LNCAP (cell line): ENCODE results near the gene DBR1.

ENCODE experiments used
- TF ChIP-seq, protein P1 (sequence below): fragments of 450-650 bp; IDR thresholded peaks from 2 replicates; pipeline ENCODE4 v1.5.1; 2017; ENCODE audit warnings: mild to moderate bottlenecking

Gene DBR1

GRCh38 chr3:138157743-138158142 lies 17.0 kb downstream of the DBR1 start:
- TF ChIP-seq, protein P1, sequence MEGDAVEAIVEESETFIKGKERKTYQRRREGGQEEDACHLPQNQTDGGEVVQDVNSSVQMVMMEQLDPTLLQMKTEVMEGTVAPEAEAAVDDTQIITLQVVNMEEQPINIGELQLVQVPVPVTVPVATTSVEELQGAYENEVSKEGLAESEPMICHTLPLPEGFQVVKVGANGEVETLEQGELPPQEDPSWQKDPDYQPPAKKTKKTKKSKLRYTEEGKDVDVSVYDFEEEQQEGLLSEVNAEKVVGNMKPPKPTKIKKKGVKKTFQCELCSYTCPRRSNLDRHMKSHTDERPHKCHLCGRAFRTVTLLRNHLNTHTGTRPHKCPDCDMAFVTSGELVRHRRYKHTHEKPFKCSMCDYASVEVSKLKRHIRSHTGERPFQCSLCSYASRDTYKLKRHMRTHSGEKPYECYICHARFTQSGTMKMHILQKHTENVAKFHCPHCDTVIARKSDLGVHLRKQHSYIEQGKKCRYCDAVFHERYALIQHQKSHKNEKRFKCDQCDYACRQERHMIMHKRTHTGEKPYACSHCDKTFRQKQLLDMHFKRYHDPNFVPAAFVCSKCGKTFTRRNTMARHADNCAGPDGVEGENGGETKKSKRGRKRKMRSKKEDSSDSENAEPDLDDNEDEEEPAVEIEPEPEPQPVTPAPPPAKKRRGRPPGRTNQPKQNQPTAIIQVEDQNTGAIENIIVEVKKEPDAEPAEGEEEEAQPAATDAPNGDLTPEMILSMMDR, result no peak

DNA sequence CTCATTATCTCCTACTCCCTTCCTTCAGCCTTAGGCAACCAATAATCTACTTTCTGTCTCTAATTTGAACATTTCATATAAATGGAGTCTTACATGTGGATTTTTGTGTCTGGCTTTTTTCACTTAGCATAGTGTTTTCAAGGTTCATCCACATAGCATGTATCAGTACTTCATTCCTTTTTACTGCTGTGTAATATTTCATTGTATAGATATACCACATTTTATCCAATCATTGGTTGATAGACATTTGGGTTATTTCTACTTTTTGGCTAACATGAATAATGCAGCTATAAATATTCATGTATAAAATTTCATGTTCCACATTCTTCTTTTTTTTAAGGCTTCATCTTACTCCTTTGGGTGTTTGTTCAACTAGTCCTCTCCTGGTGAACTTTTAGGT lies 20.2 kb downstream of the DBR1 start:
- TF ChIP-seq, protein P1, result no peak

DNA sequence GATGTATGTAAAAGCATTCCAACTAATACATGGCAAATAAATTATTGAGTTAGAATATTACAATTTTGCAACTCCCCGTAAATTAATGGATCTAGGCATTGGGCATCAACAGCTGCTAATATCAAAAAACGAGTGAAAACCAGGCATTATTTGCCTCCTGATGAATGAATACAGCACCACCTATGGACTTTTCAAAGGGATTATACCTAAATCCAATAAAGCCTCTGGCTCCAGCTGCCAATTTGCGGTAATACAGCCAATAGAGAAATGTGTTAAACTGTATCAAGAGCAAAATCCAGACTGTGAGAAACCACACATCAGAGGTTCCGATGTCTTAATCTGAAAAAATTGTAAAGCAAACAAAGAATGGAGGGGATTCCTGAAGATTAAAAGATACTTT lies 26.2 kb downstream of the DBR1 start:
- TF ChIP-seq, protein P1, result no peak

DNA sequence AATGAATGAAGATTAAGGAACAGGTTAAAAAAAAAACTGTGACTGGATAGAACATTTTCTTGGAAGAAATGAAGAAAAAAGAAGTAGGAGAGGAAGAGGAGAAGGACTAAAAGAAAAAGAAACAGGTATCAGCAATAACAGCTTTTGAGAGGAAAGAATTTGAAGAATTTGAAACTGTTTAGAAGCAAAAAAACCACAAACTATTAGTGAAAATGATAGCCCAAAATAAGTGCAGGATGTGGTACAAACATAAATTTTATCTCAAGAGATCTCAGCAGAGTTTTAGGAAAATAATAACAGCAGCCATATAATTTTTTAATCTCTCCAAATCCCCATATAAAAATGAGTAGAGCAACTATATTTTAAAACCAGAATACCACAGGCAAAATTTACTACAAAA lies 33.8 kb downstream of the DBR1 start:
- TF ChIP-seq, protein P1, result no peak

GRCh38 chr3:138139691-138140090 lies 35.0 kb downstream of the DBR1 start:
- TF ChIP-seq, protein P1, result no peak

GRCh38 chr3:138137861-138138260 lies 36.9 kb downstream of the DBR1 start:
- TF ChIP-seq, protein P1, result no peak

DNA sequence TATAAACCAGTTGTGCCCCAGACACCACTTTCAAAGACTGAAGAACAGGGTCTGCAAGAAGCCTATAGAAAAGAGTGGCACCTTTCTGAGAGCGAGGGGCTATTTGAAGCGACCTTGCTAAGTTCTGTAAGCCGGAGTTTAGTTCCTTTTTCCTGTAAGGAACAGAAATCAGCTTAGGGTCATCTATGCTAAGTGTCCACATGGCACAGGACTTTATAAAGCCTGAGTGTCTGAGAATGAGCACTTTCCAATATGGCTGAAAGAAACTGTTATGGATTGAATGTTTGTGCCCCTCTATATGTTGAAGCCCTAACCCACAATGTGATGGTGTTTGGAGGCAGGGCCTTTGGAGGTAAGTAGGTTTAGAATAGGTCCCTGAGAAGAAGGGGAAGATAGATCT lies 38.5 kb downstream of the DBR1 start:
- TF ChIP-seq, protein P1, result no peak

DNA sequence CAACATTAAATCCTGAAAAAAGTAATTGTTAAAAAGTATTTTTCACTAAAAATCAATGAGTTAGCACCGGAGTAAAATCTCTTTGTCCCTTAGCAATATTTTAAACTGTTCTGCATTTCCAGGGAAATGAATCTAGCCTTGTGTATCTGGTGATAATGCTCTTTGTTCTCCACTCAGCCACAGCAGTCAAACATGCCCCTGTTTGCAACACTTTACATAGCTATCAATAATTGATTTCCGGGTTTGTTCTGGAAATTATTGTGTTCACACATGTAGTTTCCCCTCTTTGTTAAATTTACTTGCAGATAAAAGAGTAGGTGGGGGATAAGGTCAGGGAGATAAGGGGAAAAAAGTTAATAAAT lies 38.9 kb downstream of the DBR1 start:
- TF ChIP-seq, protein P1, result no peak
